Measurements from ENCODE around the gene SPTLC3. TPM values are rescaled to one million over a fixed set of nuclear protein-coding genes. Genes with fewer than 3 reads are reported as not detected.

Gene SPTLC3
- total RNA-seq, 2 experiments from 2014 or later = 0.16 to 1.2 TPM

GRCh38 chr20:13200767-13201500, 192.2 kb downstream of the SPTLC3 start:
- Mint-ChIP-seq H3K4me3 (no peak overlapping the region), H3K4me1 (no peaks in the 10 kb centered on the region), H3K27me3 (peaks cover 5% of the 10 kb centered on the region), H3K36me3 (no peaks in the 10 kb centered on the region), H3K27ac (no peak overlapping the region), H3K9me3 (ENCODE audit: low read depth) (no peaks in the 10 kb centered on the region)
- DNase-seq (no peak), ATAC-seq (no peak)
- CTCF ChIA-PET = no interaction called here

DNA sequence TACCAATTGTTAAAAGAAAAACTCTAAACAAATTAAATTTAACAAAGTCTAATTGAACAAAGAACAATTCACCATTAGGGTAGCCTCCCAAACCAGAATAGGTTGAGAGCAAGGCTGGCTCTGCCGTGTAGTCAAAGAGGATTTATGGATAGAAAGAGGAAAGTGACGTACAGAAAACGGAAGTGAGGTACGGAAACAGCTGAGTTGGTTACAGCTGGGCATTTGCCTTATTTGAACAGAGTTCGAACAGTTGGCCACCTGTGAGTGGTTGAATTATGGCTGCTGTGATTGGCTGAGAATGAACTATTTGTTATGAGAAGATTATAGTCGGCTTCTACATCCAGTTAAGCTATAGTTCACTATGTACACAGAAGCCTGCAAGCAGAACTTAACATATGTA, 193.8 kb downstream of the SPTLC3 start:
- no peak overlapping the region for H3K27ac Mint-ChIP-seq
- no peaks in the 10 kb centered on the region for H3K4me1 Mint-ChIP-seq
- peaks cover 5% of the 10 kb centered on the region for H3K27me3 Mint-ChIP-seq
- H3K36me3 Mint-ChIP-seq = no peaks in the 10 kb centered on the region
- no peaks in the 10 kb centered on the region for H3K9me3 Mint-ChIP-seq (ENCODE audit: low read depth)
- DNase-seq (no peak), ATAC-seq (no peak)
- CTCF ChIA-PET = interaction anchor here (1.3 kb wide), 1 partner anchor 17 kb away, joined by 4 read pairs; no protein-coding TSS in a partner anchor
- no peak overlapping the region for H3K4me3 Mint-ChIP-seq

GRCh38 chr20:13205425-13205824, 196.7 kb downstream of the SPTLC3 start:
- no peak for DNase-seq
- Mint-ChIP-seq H3K27me3 (peaks cover 7% of the 10 kb centered on the region), H3K4me1 (no peaks in the 10 kb centered on the region), H3K36me3 (no peaks in the 10 kb centered on the region), H3K4me3 (no peak overlapping the region), H3K27ac (no peak overlapping the region), H3K9me3 (ENCODE audit: low read depth) (no peaks in the 10 kb centered on the region)
- ATAC-seq = no peak
- CTCF ChIA-PET = no interaction called here

DNA sequence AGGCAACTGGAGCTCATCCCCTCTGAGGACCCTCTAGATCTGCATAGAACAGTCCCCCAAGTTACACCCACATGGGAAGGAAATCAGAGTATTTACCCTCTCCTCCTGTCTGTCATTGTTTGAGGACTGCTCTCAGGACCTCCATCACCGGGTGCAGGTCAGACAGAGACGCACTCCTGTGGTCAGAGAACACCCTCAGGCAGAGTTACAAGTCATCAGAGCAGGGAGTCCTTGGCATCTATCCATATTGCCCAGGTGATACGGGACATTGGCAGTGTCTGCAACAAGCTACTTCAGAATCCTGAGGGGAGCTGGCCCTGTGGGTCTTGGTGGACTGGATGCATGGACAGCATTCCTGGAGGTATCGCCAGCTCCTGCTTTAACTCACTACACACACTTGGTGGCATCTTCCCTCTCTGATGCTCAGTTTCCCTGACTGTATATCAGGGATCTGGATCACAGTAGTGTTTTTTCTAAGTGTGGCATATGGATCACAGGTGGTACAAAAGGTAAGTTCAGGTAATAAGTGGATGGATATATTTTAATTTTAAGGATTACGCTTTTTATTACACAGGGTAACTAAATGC, 197.2 kb downstream of the SPTLC3 start:
- ATAC-seq (no peak), DNase-seq (no peak)
- Mint-ChIP-seq H3K4me3 (no peak overlapping the region), H3K4me1 (no peaks in the 10 kb centered on the region), H3K27me3 (peaks cover 7% of the 10 kb centered on the region), H3K36me3 (no peaks in the 10 kb centered on the region), H3K27ac (no peak overlapping the region), H3K9me3 (ENCODE audit: low read depth) (no peaks in the 10 kb centered on the region)
- CTCF ChIA-PET = no interaction called here

DNA sequence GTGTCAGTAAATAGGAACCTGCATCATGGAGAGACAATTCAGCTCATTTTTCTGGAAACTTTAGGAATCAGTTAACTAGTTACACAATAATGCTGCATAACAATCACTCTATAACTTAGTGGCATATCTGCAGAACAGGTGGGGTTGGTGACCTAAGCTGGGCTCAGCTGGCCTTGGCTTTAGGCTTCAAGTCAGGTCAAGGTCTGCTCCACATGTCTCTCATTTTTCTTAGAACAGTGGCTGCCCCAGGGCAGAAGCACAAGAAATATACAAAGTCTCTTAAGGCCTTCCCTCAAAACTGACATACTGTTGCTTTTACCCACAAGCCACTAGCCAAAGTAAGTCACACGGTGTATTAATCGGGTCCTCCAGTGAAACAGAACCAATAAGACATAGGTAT, 198.2 kb downstream of the SPTLC3 start:
- DNase-seq = no peak
- H3K27ac Mint-ChIP-seq = no peak overlapping the region
- H3K27me3 Mint-ChIP-seq = peaks cover 10% of the 10 kb centered on the region
- H3K4me3 Mint-ChIP-seq = no peak overlapping the region
- no peaks in the 10 kb centered on the region for H3K9me3 Mint-ChIP-seq (ENCODE audit: low read depth)
- CTCF ChIA-PET = no interaction called here
- no peak for ATAC-seq
- H3K36me3 Mint-ChIP-seq = no peaks in the 10 kb centered on the region
- H3K4me1 Mint-ChIP-seq = no peaks in the 10 kb centered on the region

- no peaks in the 10 kb centered on the region for H3K36me3 Mint-ChIP-seq
- peaks cover 5% of the 10 kb centered on the region for H3K4me1 Mint-ChIP-seq
- ATAC-seq (no peak), DNase-seq (no peak)
- H3K27me3 Mint-ChIP-seq = peaks cover 50% of the 10 kb centered on the region
- no peak overlapping the region for H3K4me3 Mint-ChIP-seq
- H3K9me3 Mint-ChIP-seq (ENCODE audit: low read depth) = no peaks in the 10 kb centered on the region
- CTCF ChIA-PET = no interaction called here
- no peak overlapping the region for H3K27ac Mint-ChIP-seq
Observed at GRCh38 chr20:13211956-13212618, 203.3 kb downstream of the SPTLC3 start.

- Mint-ChIP-seq H3K36me3 (no peaks in the 10 kb centered on the region), H3K4me1 (peaks cover 5% of the 10 kb centered on the region), H3K9me3 (ENCODE audit: low read depth) (no peaks in the 10 kb centered on the region), H3K27me3 (peaks cover 56% of the 10 kb centered on the region), H3K4me3 (no peak overlapping the region), H3K27ac (no peak overlapping the region)
- DNase-seq = no peak
- CTCF ChIA-PET = no interaction called here
- peak; percentile 58 for ATAC-seq
Observed at GRCh38 chr20:13212750-13213149, 204.0 kb downstream of the SPTLC3 start.

DNA sequence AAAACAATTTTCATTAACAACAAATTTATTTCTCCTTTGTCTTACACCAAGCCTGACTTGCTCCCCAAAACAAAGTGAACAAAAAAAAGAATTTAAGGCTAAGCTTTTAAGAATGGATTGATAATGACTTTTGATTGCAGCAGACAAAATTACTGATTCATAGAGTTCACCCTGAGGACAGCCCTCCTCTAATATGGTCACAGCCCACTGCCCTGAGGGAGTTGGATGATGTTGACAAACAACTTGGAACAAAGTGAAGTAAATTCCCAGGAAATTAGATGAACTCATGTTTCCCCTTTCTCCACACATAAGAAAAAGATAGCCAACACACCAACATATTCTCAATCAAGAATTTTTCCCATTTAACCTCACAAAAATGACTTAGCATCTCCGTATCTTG, 204.6 kb downstream of the SPTLC3 start:
- DNase-seq (no peak), ATAC-seq (no peak)
- CTCF ChIA-PET = no interaction called here
- Mint-ChIP-seq H3K4me3 (no peak overlapping the region), H3K27ac (no peak overlapping the region), H3K27me3 (peaks cover 62% of the 10 kb centered on the region), H3K4me1 (peaks cover 5% of the 10 kb centered on the region), H3K36me3 (no peaks in the 10 kb centered on the region), H3K9me3 (ENCODE audit: low read depth) (no peaks in the 10 kb centered on the region)

DNA sequence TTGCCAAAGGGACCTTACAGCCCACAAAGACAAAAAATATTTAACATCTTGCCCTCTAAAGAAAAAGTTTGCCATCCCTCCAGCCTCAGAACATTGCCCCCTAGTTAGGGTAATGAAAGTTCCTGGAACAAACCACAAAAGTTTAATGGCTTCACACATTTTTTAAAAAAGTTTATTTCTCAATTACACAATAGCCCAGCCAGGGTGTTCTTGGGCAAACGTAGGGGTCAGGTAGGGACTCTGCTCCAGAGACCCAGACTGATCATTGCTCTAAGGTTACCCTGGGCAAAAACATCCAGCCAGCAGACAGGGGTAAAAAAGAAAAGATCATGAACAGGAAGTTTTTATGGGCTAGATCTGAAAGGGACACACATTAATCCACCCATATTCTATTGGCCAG, 207.8 kb downstream of the SPTLC3 start:
- CTCF ChIA-PET = no interaction called here

More for the DNA sequence above, 207.8 kb downstream of the SPTLC3 start:
- H3K9me3 Mint-ChIP-seq (ENCODE audit: low read depth) = no peaks in the 10 kb centered on the region
- H3K36me3 Mint-ChIP-seq = no peaks in the 10 kb centered on the region
- no peak for DNase-seq
- no peak for ATAC-seq
- no peak overlapping the region for H3K27ac Mint-ChIP-seq
- H3K4me3 Mint-ChIP-seq = no peak overlapping the region
- H3K4me1 Mint-ChIP-seq = peaks cover 16% of the 10 kb centered on the region
- peaks cover 83% of the 10 kb centered on the region for H3K27me3 Mint-ChIP-seq

Other genes starting within 250 kb of the SPTLC3 start
- gene ISM1, start 212.3 kb downstream of the SPTLC3 start, total RNA-seq = under 1 TPM; 0.12 to 0.23 TPM

Measured in activated CD8-positive, alpha-beta memory T cell treated with anti-CD3 and anti-CD28 coated beads, Interleukin-2, amount 10 ng/mL, durations not matched to agents 7 days and 5 days (primary cell).